ENCODE measurements around the gene KRT33B. TPM values are rescaled to one million over a fixed set of nuclear protein-coding genes. Genes with fewer than 3 reads are reported as not detected.

Gene KRT33B
- total RNA-seq, 2 donors from 2014 or later: not detected

- intact Hi-C loops (cut with DNase I): loop anchor here (10.0 kb wide), 2 partner anchors 345 to 425 kb away; partner anchors contain the start of gene KRT40 (in 1 of the 2)
- no peak for DNase-seq (ENCODE audit: low spot score)
Observed at GRCh38 chr17:41329279-41329948, 40.2 kb downstream of the KRT33B start.

- intact Hi-C loops (cut with DNase I): loop anchor here (10.0 kb wide), 2 partner anchors 343 to 423 kb away; partner anchors contain the start of gene KRT40 (in 1 of the 2)
- DNase-seq (ENCODE audit: low spot score): no peak
Observed at GRCh38 chr17:41328207-41328606, 41.4 kb downstream of the KRT33B start.

GRCh38 chr17:41327411-41328120 lies 42.0 kb downstream of the KRT33B start:
- no peak for DNase-seq (ENCODE audit: low spot score)
- intact Hi-C loops (cut with DNase I): loop anchor here (10.0 kb wide), 2 partner anchors 343 to 423 kb away; partner anchors contain the start of gene KRT40 (in 1 of the 2)

DNA sequence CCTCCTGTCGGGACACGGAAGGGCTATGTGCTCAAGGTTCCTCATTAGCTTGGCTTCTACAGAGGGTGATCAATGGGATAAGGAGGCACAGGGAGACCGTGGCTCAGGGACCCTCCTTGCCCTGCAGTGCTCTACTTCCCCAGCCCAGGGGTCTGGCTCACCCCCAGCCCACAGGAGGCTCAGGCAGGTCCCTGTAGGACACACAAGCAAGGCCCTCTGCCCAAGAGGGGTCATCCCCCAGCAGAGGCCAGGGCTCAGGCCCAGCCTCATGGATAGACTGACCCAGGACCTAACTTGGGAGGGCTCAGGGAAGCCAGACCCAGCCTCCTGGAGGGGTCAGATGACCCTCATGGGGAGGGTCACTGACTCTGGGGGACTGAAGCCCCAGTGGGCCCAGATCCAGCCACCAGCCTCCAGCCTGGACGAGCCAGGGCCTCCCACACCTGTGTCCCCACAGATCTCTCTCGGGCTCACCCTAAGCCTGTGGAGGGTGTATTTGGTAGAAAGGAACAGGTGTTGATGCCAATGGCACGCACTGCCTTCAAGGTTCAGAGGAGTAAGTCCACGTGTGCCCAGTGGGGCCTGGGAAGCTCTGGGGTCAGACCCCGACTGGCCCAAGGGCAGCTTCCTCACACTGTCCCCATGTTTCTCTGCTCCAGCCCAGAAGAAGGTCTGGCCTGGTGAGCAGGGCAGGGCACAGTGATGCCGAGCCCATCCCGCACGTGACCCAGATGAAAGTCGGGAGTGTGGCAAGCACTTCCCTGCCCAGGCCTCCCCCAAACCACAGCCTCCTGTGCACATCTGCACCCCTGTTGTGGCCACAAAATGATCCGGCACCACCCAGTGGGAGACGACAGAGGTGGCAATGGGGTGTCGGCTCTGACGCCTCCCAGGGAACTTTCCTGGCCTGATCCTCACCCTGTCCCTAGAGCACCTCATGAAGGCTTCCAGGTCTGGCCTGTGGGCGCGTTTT lies 43.2 kb downstream of the KRT33B start:
- intact Hi-C loops (cut with DNase I): loop anchor here (10.0 kb wide), 2 partner anchors 342 to 422 kb away; partner anchors contain the start of gene KRT40 (in 1 of the 2)

GRCh38 chr17:41325611-41326010 lies 44.0 kb downstream of the KRT33B start:
- no peak for DNase-seq (ENCODE audit: low spot score)
- intact Hi-C loops (cut with DNase I): loop anchor here (10.0 kb wide), 2 partner anchors 341 to 421 kb away; partner anchors contain the start of gene KRT40 (in 1 of the 2)

More for the DNA sequence above, 43.2 kb downstream of the KRT33B start:
- no peak for DNase-seq (ENCODE audit: low spot score)

DNA sequence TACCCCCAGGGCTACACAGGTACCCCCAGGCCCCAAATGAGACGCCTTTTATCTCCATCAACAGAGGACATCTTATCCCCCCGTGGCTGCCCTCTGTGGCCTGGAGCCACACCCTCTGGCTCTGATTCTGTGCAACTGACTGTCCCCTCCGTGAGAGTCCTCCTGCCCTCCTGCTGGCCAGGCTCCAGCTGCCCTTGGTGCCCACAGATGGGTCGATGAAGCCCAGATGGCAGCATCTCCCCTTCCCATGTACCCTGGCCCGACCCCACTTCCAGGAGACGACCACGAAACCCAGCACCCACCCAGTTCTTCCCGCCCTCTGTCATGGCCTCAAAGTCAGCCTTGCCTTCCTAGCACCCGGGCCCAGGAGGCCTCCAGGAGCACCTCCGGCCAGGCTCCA lies 44.5 kb downstream of the KRT33B start:
- intact Hi-C loops (cut with DNase I): loop anchor here (10.0 kb wide), 2 partner anchors 340 to 420 kb away; partner anchors contain the start of gene KRT40 (in 1 of the 2)
- DNase-seq (ENCODE audit: low spot score): no peak

DNA sequence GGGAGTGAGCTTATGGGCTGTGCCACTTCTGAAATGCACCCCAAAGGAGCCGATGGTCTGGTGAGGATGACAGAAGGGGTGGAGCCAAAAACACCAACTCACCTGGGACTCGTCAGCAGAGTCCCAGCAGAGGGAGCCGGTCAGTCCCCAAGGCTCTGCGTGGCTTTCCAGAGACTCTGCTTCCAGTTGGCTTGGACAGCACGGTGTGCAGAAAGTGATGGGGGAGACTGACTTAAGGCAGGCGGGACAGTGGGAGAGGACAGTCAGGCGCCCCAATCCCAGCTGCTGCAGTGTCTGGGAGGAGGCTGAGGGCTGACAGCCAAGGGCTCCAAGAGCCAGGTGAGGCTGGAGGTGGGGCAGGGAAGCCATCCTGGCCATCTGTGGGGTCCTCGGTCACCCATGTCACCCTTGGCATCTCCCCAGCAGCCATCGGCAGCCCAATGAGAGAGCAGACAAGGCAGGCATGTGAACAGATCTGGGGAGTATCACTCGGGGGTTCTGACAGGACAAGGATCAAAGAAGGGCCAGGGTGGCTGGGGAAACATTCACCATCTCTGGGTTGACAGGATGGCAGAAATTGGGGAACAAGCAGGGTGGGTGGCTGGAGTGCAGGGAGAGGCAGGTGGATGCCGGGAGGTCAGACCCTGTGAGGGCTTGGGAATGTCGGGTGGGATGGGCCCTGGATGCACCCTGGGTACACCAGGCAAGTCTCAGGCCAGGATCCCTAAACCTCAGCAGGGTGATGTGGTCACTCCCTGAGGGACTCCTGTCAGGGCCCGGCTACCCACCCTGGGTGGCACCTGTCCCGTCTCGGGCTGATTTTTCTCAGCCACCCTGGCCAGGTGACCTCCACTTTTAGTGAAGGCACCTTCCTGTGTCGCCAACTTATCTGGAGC lies 45.2 kb downstream of the KRT33B start:
- DNase-seq (ENCODE audit: low spot score): peak; percentile 55
- intact Hi-C loops (cut with DNase I): loop anchor here (10.0 kb wide), 2 partner anchors 340 to 420 kb away; partner anchors contain the start of gene KRT40 (in 1 of the 2)

- peak; percentile 57 for DNase-seq (ENCODE audit: low spot score)
- intact Hi-C loops (cut with DNase I): loop anchor here (1.0 to 10.0 kb wide), 3 partner anchors 24 to 418 kb away; partner anchors contain the start of gene KRT40 (in 1 of the 2)
Observed at GRCh38 chr17:41322903-41323895, 46.4 kb downstream of the KRT33B start.

- intact Hi-C loops (cut with DNase I): loop anchor here (1.0 to 10.0 kb wide), 3 partner anchors 23 to 417 kb away; partner anchors contain the start of gene KRT40 (in 1 of the 2)
- DNase-seq (ENCODE audit: low spot score): no peak
Observed at GRCh38 chr17:41322094-41322902, 47.3 kb downstream of the KRT33B start.

DNA sequence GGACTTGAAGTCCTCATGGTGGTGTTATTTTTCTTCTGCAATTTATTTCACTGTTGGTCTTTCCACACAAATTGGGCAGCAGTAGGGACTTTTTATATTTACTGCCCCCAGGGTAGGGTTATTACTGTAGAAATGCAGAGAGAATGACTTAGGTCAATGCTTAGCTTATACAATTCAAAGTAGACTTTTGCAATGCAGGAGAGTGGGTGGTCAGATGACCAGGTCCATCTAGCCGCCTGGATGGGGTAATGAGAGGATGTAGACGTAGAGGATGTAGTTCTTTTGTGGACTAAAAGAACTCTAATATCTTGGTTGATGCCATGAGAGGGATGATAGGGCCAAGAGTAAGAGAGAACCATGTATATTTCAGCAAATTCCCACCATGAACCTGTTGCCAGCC lies 51.4 kb downstream of the KRT33B start:
- no peak for DNase-seq (ENCODE audit: low spot score)
- intact Hi-C loops (cut with DNase I): no loop called here

- intact Hi-C loops (cut with DNase I): no loop called here
- DNase-seq (ENCODE audit: low spot score): no peak
Observed at GRCh38 chr17:41315814-41316445, 53.7 kb downstream of the KRT33B start.

- intact Hi-C loops (cut with DNase I): no loop called here
- DNase-seq (ENCODE audit: low spot score): no peak
Observed at GRCh38 chr17:41315204-41315794, 54.3 kb downstream of the KRT33B start, which contains the start of gene KRTAP17-1. Gene KRTAP17-1 (minus strand): TSS chr17:41315710. CDS start chr17:41315650, 60 bp downstream.

All from posterior vena cava (tissue), 2 donors.